Activated CD4-positive, alpha-beta T cell treated with anti-CD3 and anti-CD28 coated beads, Interleukin-2, amount 50 U/mL, for 16 hours (primary cell): Measurements from ENCODE around the gene MORC3.
"Not testable (repeated sequence)": the region's sequence is repeated elsewhere in the genome, so short reads cannot be mapped to it uniquely, and the experiment has no call there.

Source experiments
- DNase-seq: peaks from one replicate; pipeline ENCODE4 v3.0.0-alpha.2; 2020

The MORC3 gene, protein sequence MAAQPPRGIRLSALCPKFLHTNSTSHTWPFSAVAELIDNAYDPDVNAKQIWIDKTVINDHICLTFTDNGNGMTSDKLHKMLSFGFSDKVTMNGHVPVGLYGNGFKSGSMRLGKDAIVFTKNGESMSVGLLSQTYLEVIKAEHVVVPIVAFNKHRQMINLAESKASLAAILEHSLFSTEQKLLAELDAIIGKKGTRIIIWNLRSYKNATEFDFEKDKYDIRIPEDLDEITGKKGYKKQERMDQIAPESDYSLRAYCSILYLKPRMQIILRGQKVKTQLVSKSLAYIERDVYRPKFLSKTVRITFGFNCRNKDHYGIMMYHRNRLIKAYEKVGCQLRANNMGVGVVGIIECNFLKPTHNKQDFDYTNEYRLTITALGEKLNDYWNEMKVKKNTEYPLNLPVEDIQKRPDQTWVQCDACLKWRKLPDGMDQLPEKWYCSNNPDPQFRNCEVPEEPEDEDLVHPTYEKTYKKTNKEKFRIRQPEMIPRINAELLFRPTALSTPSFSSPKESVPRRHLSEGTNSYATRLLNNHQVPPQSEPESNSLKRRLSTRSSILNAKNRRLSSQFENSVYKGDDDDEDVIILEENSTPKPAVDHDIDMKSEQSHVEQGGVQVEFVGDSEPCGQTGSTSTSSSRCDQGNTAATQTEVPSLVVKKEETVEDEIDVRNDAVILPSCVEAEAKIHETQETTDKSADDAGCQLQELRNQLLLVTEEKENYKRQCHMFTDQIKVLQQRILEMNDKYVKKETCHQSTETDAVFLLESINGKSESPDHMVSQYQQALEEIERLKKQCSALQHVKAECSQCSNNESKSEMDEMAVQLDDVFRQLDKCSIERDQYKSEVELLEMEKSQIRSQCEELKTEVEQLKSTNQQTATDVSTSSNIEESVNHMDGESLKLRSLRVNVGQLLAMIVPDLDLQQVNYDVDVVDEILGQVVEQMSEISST

DNA sequence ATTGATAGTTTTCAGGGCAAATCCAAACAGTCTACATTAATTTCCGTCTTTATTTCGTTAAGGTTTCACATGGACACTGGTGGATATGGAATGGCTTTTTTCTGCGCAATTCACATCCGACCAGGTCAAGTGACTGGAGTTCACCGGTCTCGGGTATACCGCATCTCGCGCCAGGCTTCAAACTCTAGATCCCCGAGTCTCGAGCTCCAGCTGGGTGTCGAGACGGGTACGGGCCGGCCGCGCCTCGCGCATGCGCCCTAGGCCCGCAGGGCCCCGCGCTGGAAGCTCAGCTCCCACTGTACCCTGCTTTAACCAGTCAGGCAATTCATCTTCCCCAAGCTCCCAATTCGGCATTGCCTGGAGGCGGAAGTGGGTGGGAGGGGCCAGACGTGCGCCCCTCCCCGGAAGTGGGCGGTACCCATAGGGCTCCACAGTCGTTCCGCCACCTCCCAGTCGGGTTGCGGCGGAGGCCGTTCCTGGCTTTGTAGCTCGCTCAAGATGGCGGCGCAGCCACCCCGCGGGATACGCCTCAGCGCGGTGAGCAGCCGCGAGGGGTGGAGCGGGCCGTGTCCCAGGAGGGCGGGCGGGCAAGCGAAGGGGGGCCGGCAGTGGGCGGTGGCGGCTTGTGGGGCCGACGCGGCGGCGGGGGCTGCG is at the start of gene MORC3:
Gene MORC3 (plus strand): TSS at position 431 of the 654 bp plus-strand sequence. CDS start 68 bp downstream, at position 499.
- peak; percentile 99 for DNase-seq

DNA sequence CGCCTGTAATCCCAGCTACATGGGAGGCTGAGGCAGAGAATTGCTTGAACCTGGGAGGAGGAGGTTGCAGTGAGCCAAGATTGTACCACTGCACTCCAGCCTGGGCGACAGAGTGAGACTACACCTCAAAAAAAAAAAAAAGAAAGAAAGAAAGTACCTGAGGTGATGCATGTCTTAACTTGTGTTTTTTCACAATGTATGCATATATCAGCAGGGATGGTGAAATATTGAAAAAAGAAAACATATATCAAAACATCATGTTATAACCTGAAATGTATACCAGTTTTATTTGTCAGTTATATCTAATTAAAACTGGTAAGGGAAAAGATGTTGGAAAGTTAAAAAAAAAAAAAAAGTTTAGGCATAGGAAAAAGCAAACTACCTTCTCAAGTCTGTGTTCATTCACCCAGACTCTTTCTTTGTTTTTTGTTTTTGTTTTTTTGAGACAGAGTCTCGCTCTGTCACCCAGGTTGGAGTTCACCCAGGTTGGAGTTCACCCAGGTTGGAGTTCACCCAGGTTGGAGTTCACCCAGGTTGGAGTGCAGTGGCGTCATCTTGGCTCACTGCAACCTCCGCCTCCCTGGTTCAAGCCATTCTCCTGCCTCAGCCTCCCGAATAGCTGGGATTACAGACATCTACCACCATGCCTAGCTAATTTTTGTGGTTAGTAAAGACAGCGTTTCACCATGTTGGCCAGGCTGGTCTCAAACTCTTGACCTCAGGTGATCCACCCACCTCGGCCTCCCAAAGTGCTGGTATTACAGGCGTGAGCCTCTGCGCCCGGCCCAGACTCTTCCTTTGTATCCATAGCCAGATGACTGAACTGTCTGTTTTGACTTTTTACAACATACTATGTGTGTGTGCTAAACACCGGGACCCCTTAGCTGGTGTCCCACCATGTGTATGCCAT is 49.0 kb upstream of the MORC3 start:
- not testable (repeated sequence) for DNase-seq

DNA sequence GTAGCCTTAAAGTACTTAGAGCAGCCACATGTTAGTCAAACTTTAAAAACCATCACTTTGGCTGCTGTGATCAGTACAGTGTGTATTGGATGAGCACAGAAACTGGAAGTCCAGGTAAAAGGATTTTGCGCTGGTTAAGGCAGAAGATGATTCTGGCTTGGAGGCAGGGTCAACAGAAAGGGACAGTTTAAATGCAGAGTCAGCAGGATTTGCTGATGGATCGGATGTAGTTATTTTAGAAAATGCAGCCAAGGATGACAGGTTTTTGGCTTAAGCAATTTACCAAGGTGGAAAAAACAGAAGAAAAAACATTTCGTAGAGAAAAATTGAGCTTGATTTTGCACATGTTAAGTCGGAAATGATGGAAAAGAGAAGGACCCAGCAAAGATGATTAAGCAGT is 45.9 kb upstream of the MORC3 start:
- no peak for DNase-seq

DNA sequence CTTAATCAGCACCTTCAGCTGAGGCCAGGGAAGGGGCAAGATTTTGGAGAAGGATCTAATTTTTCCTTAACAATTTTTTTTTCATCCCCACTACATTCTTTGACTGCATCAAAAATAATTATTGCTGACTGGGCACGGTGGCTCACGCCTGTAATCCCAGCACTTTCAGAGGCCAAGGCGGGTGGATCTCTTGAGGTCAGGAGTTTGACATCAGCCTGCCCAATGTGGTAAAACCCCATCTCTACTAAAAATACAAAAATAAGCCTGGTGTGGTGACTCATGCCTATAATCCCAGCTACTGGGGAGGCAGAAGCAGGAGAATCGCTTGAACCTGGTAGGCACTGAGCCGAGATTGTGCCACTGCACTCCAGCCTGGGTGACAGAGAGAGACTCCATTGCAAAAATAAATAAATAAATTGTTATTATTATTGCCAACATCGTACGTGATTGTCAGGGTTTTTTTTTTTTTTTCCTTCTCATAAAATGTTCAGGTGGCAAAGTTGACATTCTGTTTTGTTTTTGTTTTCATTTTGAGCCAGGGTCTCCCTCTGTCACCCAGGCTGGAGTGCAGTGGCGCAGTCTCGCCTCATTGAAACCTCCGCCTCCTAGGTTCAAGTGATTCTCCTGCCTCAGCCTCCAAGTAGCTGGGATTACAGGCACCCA is 37.3 kb upstream of the MORC3 start:
- no peak for DNase-seq

DNA sequence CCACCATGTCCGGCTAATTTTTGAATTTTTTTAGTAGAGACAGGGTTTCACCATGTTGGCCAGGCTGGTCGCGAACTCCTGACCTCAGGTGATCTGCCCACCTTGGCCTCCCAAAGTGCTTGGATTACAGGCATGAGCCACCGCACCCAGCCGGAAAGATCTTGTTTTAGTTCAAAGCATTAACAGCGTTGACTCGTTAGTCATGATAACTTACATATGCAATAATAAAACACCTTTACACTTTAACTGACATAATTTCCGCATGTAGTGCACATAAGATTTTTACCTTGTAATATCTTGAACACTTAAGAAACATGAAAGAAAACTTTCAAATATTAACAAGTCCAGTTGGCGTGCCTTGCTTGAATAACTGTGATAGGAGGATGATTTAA is 36.8 kb upstream of the MORC3 start:
- not testable (repeated sequence) for DNase-seq

DNA sequence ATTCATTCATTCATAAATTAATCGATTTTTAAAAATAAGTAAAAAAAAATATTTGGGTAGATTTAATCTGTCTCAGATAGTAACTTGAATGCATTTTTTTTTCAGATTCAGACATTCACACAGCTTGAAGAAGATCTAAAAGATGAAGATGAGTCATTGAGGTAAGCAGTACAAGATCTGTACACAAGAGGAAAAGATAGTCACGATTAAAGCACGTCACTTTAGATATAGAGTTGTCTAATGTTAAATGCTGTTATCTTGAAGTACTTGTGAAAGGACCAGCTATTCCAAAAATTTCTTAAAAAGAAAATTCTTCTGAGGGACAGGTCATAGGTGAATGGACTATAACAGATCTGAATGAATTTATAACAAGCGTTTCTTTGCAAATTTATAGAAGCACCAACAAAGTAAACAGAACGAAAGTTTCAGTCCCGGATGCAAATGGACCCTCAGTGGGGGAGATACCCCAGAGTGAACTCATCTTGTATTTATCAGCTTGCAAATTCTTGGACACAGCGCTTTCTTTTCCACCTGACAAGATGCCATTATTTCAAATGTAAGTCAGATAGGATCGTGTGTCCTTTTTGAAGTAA is 31.2 kb upstream of the MORC3 start:
- peak; percentile 53 for DNase-seq

DNA sequence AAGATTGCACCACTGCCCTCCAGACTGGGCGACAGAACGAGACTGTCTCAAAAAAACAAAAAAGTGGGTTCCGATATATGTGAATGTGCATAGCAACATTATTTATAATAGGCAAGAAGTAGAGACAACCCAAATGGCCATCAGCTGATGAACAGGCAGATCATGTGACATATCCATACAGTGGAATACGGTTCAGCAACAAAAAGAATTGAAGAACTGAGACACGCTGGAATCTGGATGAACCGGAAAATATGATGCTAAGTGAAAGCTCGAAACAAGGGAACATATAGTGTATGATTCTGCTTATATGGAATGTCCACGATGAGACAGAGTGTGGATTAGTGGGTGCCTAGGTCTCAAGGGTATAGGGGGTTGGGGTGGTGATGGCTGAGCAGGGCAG is 28.5 kb upstream of the MORC3 start:
- no peak for DNase-seq

DNA sequence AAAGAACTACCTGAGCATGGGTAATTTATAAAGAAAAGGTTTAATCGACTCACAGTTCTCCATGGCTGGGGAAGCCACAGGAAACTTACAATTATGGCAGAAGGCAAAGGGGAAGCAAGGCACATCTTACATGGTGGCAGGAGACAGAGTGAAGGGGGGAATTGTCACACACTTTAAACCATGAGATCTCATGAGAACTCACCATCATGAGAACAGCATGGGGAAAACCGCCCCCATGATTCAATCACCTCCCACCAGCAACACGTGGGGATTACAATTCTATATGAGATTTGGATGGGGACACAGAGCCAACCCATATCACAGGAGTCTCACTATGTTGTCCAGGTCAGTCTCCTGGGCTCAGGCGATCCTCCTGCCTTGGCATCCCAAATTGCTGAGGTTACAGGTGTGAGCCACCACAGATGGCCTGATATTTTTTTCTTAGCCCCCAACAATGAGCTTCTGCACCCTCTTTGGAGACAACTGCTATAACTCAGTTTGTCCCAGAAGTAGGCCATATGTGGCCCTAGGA is 22.5 kb upstream of the MORC3 start:
- DNase-seq: no peak

DNA sequence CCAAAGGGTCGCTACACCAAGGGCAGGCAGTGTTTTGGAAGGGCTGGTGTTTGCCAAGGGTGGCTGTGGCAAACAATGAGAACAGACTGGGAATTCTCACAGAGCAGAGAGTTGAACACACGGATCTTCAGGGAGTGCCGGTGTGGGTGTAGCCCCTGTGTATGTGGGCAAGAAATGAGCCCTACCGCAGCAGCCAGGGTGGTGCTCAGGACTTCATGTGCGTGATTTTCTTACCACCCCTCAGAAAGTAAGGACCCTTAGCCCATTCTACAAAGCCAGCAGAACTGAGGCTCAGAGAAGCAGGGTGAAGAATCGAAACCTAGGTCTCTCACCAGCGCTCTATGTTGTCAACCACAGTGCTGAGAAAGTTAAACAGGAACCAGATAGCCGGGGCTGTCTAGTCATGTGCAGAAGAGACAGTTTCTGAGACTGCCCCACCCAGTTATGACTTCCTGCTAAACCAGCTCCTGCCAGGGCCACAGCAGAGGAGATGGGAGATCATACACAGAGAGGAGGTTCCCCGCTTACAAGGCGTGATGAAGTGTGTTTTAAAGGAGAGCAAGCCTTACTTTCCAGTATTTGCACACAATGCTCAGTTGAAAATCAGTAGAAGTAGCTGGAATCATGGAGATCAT is 21.9 kb upstream of the MORC3 start:
- DNase-seq: peak; percentile 91

DNA sequence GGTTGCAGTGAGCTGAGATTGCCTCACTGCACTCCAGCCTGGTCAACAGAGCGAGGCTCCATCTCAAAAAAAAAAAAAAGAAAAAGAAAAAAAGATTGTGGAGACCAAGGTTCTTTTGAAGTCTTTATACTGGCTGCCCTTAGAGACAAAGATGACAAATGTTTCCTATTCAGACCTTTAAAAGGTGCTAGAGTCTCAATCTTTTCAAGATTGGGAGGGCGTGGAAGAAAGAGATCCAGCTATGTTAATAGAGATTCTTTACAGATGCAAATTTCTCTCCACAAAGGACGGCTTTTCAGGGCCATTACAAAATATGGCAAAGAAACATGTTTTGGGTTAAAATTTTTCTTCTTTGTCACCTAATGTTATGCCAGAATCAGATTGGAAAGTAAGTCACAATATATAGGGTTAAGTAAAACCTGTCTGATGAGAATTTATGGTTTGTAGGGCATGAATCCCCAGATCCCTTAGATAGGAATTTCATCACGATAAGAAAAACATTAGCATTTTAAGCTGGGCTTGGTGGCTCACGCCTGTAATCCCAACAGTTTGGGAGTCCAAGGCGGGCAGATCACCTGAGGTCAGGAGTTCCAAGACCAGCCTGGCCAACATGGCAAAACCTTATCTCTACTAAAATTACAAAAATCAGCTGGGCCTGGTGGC is 13.0 kb upstream of the MORC3 start:
- no peak for DNase-seq

DNA sequence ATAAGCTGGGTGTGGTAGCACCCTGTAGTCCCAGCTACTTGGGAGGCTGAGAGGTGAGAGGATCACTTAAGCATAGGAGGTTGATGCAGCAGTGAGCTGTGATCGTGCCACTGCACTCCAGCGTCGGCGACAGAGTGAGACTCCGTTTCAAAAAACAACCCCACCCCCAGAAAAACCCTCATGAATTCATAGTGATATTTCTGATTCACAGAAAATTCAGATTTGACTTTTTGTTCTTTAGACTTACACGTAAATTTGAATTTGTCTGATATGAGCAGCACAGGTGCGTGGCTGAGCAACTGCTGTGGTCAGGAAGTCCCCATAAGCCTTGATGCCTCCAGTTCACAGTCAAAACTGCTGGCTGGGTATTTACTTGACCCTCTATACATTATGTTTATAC is 10.0 kb upstream of the MORC3 start:
- DNase-seq: peak; percentile 77

DNA sequence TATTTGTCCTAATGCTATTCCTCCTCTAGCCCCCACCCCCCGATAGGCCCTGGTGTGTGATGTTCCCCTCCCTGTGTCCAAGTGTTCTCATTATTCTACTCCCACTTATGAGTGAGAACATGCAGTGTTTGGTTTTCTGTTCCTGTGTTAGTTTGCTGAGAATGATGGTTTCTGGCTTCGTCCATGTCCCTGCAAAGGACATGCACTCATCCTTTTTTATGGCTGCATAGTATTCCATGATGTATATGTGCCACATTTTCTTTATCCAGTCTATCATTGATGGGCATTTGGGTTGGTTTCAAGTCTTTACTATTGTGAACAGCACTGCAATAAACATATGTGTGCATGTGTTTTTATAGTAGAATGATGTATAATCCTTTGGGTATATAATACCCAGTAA is 6.6 kb upstream of the MORC3 start:
- not testable (repeated sequence) for DNase-seq

DNA sequence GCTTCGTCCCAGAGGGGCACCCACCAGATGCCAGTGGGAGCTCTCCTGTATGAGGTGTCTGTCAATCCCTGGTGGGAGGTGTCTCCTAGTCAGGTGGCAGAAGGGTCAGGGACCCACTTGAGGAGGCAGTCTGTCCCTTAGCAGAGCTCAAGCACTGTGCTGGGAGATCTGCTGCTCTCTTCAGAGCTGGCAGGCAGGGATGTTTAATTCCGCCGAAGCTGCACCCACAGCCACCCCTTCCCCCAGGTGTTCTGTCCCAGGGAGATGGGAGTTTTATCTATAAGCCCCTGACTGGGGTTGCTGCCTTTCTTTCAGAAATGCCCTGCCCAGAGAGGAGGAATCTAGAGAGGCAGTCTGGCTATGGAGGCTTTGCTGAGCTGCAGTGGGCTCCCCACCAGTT is 4.0 kb upstream of the MORC3 start:
- DNase-seq: not testable (repeated sequence)

DNA sequence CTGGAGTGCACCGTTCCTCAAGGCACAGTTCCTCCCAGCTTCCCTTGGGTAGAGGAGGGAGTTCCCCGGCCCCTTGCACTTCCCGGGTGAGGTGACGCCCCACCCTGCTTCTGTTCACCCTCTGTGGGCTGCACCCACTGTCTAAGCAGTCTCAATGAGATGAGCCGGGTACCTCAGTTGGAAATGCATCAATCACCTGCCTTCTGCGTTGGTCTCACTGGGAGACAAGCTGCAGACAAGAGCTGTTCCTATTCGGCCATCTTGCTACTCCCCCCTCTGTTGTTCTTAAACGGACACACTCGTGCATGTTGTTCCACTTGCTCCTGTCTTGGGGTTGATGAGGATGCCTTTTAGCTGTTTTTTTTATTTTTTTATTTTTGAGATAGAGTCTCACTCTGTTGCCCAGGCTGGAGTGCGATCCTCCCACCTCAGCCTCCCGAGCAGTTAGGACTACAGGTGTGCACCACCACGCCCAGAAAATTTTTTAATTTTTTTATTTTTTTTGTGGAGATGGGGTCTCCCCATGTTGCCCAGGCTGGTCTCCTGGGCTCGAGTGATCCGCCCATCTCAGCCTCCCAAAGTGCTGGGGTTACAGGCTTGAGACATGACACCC is 3.0 kb upstream of the MORC3 start:
- no peak for DNase-seq

DNA sequence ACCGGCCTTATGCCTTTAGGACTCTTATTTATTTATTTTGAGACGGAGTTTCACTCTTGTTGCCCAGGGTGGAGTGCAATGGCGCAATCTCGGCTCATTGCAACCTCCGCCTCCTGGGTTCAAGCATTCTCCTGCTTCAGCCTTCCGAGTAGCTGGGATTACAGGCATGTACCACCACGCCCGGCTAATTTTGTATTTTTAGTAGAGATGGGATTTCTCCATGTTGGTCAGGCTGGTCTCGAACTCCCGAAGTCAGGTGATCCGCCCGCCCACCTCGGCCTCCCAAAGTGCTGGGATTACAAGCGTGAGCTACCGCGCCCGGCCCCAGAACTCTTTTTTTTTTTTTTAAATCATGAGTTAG is 611 bp upstream of the MORC3 start:
- not testable (repeated sequence) for DNase-seq

DNA sequence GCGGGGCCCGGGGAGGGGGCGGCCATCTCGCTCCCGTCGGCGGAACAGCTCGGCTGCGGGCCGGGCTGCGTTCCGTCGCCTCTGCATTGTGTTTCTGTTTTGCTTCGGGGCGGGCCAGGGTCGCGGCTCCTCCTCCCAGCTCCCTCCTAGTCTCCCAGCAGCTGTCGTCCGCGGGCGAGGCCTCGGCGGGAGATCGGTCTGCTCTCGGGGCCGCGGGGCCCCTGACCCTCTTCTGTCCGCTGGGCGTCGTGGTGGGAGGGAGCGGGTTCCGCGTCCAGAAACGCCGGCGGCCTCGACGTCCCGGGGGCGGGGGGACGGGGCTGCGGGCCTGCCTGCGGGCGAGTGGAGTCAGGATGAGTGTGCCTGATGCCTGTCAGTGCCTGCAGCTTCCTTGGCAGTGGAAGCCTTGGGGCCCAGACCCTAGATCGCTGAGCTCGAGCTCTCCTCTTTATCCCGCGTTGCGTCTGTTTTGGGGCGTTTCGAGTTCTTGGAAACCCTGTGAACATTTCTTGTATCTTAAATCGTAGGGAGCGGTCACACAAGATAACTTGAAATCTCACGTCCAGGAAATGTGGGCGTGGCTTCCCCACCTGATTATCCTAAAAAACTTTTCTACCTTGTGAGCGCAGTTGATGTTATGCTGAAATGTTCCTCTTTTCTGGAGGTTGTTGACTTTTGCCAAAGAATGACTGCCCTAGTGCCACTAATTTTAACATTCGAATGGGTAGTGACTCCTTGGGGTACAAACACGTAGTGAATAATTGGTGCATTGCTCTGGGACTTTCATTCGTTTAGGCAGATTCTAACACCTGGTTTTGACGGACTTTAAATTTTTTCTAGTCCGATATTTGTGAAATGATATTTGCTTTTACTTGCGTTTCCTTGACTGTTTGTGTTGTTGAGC is 676 bp downstream of the MORC3 start:
- DNase-seq: peak; percentile 69

DNA sequence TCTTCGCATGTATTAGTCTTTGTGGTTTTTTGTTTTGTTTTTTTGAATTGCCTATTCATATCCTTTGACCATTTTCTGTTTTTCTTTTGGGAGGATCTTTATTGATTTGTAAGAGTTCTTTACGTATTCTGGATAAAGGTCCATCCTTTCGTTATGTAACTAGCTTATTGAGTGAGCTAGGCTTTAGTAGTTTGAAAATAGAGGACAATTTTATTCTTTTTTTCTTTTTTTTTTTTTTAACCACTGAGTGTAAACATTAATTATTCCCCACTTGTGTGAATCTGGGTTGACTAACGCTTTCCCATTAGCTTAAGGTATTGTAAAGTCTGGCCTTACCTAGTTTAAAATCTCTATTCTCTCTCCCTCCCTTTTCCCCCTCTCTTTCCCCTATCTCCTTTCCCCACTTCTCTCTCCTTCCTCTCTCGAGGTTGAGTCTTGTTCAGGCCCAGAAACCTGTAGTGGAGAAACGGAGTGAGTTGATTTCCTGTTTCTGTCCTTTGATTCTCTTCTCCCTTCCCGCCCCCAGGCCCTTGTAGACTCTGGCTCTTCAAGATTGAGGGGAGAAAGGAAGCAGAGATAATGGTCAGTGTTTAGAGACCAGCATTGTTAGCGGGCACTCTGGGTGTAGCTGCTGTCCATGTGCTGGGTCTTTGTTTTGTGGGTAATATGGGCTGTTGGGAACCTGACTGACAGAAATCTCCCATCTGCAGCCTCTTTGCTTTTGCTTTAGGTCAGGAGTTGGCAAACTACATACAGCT is 1.5 kb downstream of the MORC3 start:
- DNase-seq: peak; percentile 12

DNA sequence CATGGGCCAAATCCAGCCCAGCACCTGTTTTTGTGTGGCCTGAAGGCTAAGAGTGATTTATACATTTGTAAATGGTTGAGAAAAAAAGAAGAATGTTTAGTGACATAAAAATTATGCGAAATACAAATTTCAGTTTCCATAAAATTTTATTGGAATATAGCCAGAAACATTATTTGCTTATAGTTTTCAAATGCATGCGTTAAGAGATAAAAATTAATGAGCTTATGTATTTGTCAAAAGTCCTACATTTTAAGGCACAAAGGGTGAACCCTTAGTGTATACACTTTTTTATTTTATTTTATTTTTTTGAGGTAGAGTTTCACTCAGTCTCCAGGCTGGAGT is 2.1 kb downstream of the MORC3 start:
- DNase-seq: no peak
